ENCODE data around the gene ETFBKMT. TPM values are rescaled to one million over a fixed set of nuclear protein-coding genes. Genes with fewer than 3 reads are reported as not detected.
A peak's percentile ranks its signal among the peaks of the same experiment; 100 is the strongest.

Gene ETFBKMT
- total RNA-seq, 2 donors from 2014 or later, result 2.0 to 2.4 TPM

- DNase-seq, result peak; percentile 26
- Mint-ChIP-seq H3K36me3 (ENCODE audit: low read depth) (no peaks in the 10 kb centered on the region), H3K4me1 (peaks cover 10% of the 10 kb centered on the region), H3K27me3 (ENCODE audit: insufficient read depth) (no peaks in the 10 kb centered on the region), H3K4me3 (no peak overlapping the region), H3K27ac (no peak overlapping the region), H3K9me3 (no peaks in the 10 kb centered on the region)
- no peak for TF ChIP-seq CTCF (conservative IDR thresholded peaks at IDR 0.05)
- Histone ChIP-seq H3K9ac (ENCODE audit: extremely low read depth, low read length, poor library complexity, severe bottlenecking) (no peak overlapping the region), H3K9me3 (ENCODE audit: control insufficient read depth, low read length) (no peaks in the 10 kb centered on the region), H3K4me3 (ENCODE audit: low read length) (no peak overlapping the region), H3K27me3 (ENCODE audit: control insufficient read depth, insufficient read depth, low read length, poor library complexity, severe bottlenecking) (no peaks in the 10 kb centered on the region), H3K4me1 (ENCODE audit: control insufficient read depth, insufficient read depth, low read length) (no peaks in the 10 kb centered on the region), H3K36me3 (ENCODE audit: control insufficient read depth, insufficient read depth, low read length) (no peaks in the 10 kb centered on the region), H3K27ac (ENCODE audit: low read depth, low read length) (no peak overlapping the region)
- 92 to 97% methylated on average over 7 of the region's 7 CpGs for WGBS, 2 experiments (ENCODE audit: insufficient coverage in 1 of 2, insufficient read length in 1 of 2)
Observed at GRCh38 chr12:31647086-31647491, 12.4 kb upstream of the ETFBKMT start.

- H3K9me3 ChIP-seq (ENCODE audit: control insufficient read depth, low read length), result no peaks in the 10 kb centered on the region
- WGBS, 2 experiments (ENCODE audit: insufficient coverage in 1 of 2, insufficient read length in 1 of 2), result 84 to 89% methylated on average over 4 to 6 of the region's 6 CpGs
- H3K4me1 ChIP-seq (ENCODE audit: control insufficient read depth, insufficient read depth, low read length), result no peaks in the 10 kb centered on the region
- Mint-ChIP-seq H3K27ac (no peak overlapping the region), H3K36me3 (ENCODE audit: low read depth) (no peaks in the 10 kb centered on the region), H3K4me1 (peaks cover 20% of the 10 kb centered on the region), H3K4me3 (no peak overlapping the region), H3K27me3 (ENCODE audit: insufficient read depth) (no peaks in the 10 kb centered on the region), H3K9me3 (no peaks in the 10 kb centered on the region)
- H3K27me3 ChIP-seq (ENCODE audit: control insufficient read depth, insufficient read depth, low read length, poor library complexity, severe bottlenecking), result no peaks in the 10 kb centered on the region
- no peak overlapping the region for H3K4me3 ChIP-seq (ENCODE audit: low read length)
- no peak for TF ChIP-seq CTCF (conservative IDR thresholded peaks at IDR 0.05)
- H3K27ac ChIP-seq (ENCODE audit: low read depth, low read length), result no peak overlapping the region
- no peaks in the 10 kb centered on the region for H3K36me3 ChIP-seq (ENCODE audit: control insufficient read depth, insufficient read depth, low read length)
- no peak overlapping the region for H3K9ac ChIP-seq (ENCODE audit: extremely low read depth, low read length, poor library complexity, severe bottlenecking)
- peak; percentile 32 for DNase-seq
Observed at GRCh38 chr12:31650918-31651317, 8.6 kb upstream of the ETFBKMT start.

GRCh38 chr12:31651893-31652521 is 7.5 kb upstream of the ETFBKMT start:
- DNase-seq, result peak; percentile 37
- no peaks in the 10 kb centered on the region for H3K27me3 ChIP-seq (ENCODE audit: control insufficient read depth, insufficient read depth, low read length, poor library complexity, severe bottlenecking)
- H3K4me3 ChIP-seq (ENCODE audit: low read length), result no peak overlapping the region
- Mint-ChIP-seq H3K4me1 (peaks cover 24% of the 10 kb centered on the region), H3K4me3 (no peak overlapping the region), H3K27ac (no peak overlapping the region), H3K27me3 (ENCODE audit: insufficient read depth) (no peaks in the 10 kb centered on the region), H3K36me3 (ENCODE audit: low read depth) (no peaks in the 10 kb centered on the region), H3K9me3 (no peaks in the 10 kb centered on the region)
- no peak overlapping the region for H3K9ac ChIP-seq (ENCODE audit: extremely low read depth, low read length, poor library complexity, severe bottlenecking)
- no peaks in the 10 kb centered on the region for H3K36me3 ChIP-seq (ENCODE audit: control insufficient read depth, insufficient read depth, low read length)
- no peaks in the 10 kb centered on the region for H3K9me3 ChIP-seq (ENCODE audit: control insufficient read depth, low read length)
- WGBS, 2 experiments (ENCODE audit: insufficient coverage in 1 of 2, insufficient read length in 1 of 2), result 92 to 95% methylated on average over 15 to 17 of the region's 18 CpGs
- no peak overlapping the region for H3K27ac ChIP-seq (ENCODE audit: low read depth, low read length)
- no peaks in the 10 kb centered on the region for H3K4me1 ChIP-seq (ENCODE audit: control insufficient read depth, insufficient read depth, low read length)
- no peak for TF ChIP-seq CTCF (conservative IDR thresholded peaks at IDR 0.05)

Data from endodermal cell (in vitro differentiated cells).